Measurements from ENCODE around the gene HBE1. TPM values are rescaled to one million over a fixed set of nuclear protein-coding genes. Genes with fewer than 3 reads are reported as not detected.

Gene HBE1
- total and polyA plus RNA-seq, 9 of the 15 experiments (the other 6 are each of a cell fraction or from before 2014, with no cell fraction given): 612 to 10,250 (median 2,181) TPM

GRCh38 chr11:5288108-5288905, 18.6 kb upstream of the HBE1 start (continued):
- no peak for TF ChIP-seq ZNF277 (CRISPR knock-in tag; IDR thresholded peaks at IDR 0.05; ENCODE audit: borderline replicate concordance)
- peak; percentile 80 for TF ChIP-seq ZNF316 (IDR thresholded peaks at IDR 0.05)
- TF ChIP-seq MAFK (IDR thresholded peaks at IDR 0.05; ENCODE audit: low read length): peak; percentile 45; the same call in 1 of the 2 replicates
- no peak for TF ChIP-seq BRF2 (IDR thresholded peaks at IDR 0.05; ENCODE audit: borderline replicate concordance, insufficient read depth, insufficient read length)
- TF ChIP-seq SMAD2 (IDR thresholded peaks at IDR 0.05; ENCODE audit: low read depth, low read length): no peak
- peak; percentile 86 to 87 for TF ChIP-seq MNT (conservative IDR thresholded peaks at IDR 0.05)
- TF ChIP-seq SREBF2 (CRISPR knock-in tag; IDR thresholded peaks at IDR 0.05): no peak
- TF ChIP-seq MYNN (IDR thresholded peaks at IDR 0.05): peak; percentile 87
- TF ChIP-seq MYNN (CRISPR knock-in tag; IDR thresholded peaks at IDR 0.05): no peak
- 0 out of 4 replicates have a peak, but pooled peaks of 1 of the 2 experiments have one; percentile 49 for TF ChIP-seq TRIM24 (IDR thresholded peaks at IDR 0.05)
- TF ChIP-seq DLX4 (CRISPR knock-in tag; IDR thresholded peaks at IDR 0.05): no peak
- peak in 1 of 2 experiments; percentile 63; a peak in 1 of 3 replicates for TF ChIP-seq CBX3 (IDR thresholded peaks at IDR 0.05; ENCODE audit: borderline replicate concordance in 1 of 2, low read length in 2 of 2)
- peak; percentile 60; the same call in 1 of the 2 replicates for TF ChIP-seq MBD2 (IDR thresholded peaks at IDR 0.05; ENCODE audit: borderline replicate concordance, low read depth)
- no peak for TF ChIP-seq ZBTB34 (CRISPR knock-in tag; IDR thresholded peaks at IDR 0.05)
- TF ChIP-seq IRF1 (CRISPR knock-in tag; IDR thresholded peaks at IDR 0.05; ENCODE audit: borderline replicate concordance): no peak
- TF ChIP-seq SIRT6 (IDR thresholded peaks at IDR 0.05; ENCODE audit: low read depth, low read length): no peak
- no peak for TF ChIP-seq RFX7 (CRISPR knock-in tag; IDR thresholded peaks at IDR 0.05)
- no peak for TF ChIP-seq XRCC4 (IDR thresholded peaks at IDR 0.05; ENCODE audit: extremely low read depth, insufficient read depth, insufficient read length)
- TF ChIP-seq TARDBP (IDR thresholded peaks at IDR 0.05): no peak
- TF ChIP-seq SIN3A (IDR thresholded peaks at IDR 0.05; ENCODE audit: borderline replicate concordance in 2 of 2, control insufficient read depth in 1 of 2, low read depth in 2 of 2, low read length in 2 of 2): no peak
- peak; percentile 52; the same call in 1 of the 2 replicates for TF ChIP-seq ZNF644 (tag; IDR thresholded peaks at IDR 0.05; ENCODE audit: low read depth)
- peak; percentile 79; the same call in 1 of the 2 replicates for TF ChIP-seq KLF16 (IDR thresholded peaks at IDR 0.05)

Data from K562 (cell line).